ENCODE data around the gene KCNJ11. TPM values are rescaled to one million over a fixed set of nuclear protein-coding genes. Genes with fewer than 3 reads are reported as not detected.

The KCNJ11 gene
- total and polyA plus RNA-seq, 11 donors: 11.5 to 32.4 (median 17.6) TPM

- H3K36me3 ChIP-seq: peaks cover 0 to 43% (median 9%) of the 10 kb centered on the region in 9 donors
- intact Hi-C loops (cut with DNase I): no loop called here
Measured at GRCh38 chr11:17366495-17366894, 22.0 kb downstream of the KCNJ11 start.

GRCh38 chr11:17354601-17354991, 33.9 kb downstream of the KCNJ11 start:
- peak overlapping the region in 4 of 12 donors; percentile 56 to 79 (median 70) for H3K4me3 ChIP-seq
- peak in 3 of 4 donors; percentile 48 to 62 (median 53) for ATAC-seq
- no peaks in the 10 kb centered on the region for H3K9me3 ChIP-seq
- DNase-seq: peak in 4 of 5 donors; percentile 35 to 65 (median 52)
- no peaks in the 10 kb centered on the region for H3K27me3 ChIP-seq
- peaks cover 0 to 9% (median 0%) of the 10 kb centered on the region in 9 donors for H3K36me3 ChIP-seq
- intact Hi-C loops (cut with DNase I): loop anchor here in 3 of 10 donors (5.0 to 10.0 kb wide), 4 partner anchors 77 to 147 kb away; partner anchors contain the start of genes NUCB2 (in 1 of the 3) and PIK3C2A (in 1 of the 3)
- H3K27ac ChIP-seq: no peak overlapping the region
- WGBS, 4 donors: 22 to 43% (median 34%) methylated on average over 3 of the region's 3 CpGs
- peaks cover 0 to 34% (median 13%) of the 10 kb centered on the region in 12 donors for H3K4me1 ChIP-seq
- peak; percentile 49 to 78 (median 72) for TF ChIP-seq CTCF (IDR thresholded peaks at IDR 0.05)
- no peak for TF ChIP-seq POLR2A (IDR thresholded peaks at IDR 0.05)

More at GRCh38 chr11:17366495-17366894, 22.0 kb downstream of the KCNJ11 start:
- ATAC-seq: no peak
- DNase-seq: no peak
- H3K9me3 ChIP-seq: peaks cover 0 to 31% (median 23%) of the 10 kb centered on the region in 12 donors
- H3K4me1 ChIP-seq: no peaks in the 10 kb centered on the region
- H3K27ac ChIP-seq: no peak overlapping the region
- no peak for TF ChIP-seq CTCF (IDR thresholded peaks at IDR 0.05)
- TF ChIP-seq POLR2A (IDR thresholded peaks at IDR 0.05): no peak
- H3K4me3 ChIP-seq: no peak overlapping the region
- H3K27me3 ChIP-seq: no peaks in the 10 kb centered on the region
- WGBS, 4 donors: 89 to 95% (median 92%) methylated on average over 1 of the region's 1 CpG

GRCh38 chr11:17353821-17354600, 34.4 kb downstream of the KCNJ11 start:
- H3K9me3 ChIP-seq: no peaks in the 10 kb centered on the region
- intact Hi-C loops (cut with DNase I): loop anchor here in 3 of 10 donors (5.0 to 10.0 kb wide), 4 partner anchors 77 to 147 kb away; partner anchors contain the start of genes NUCB2 (in 1 of the 3) and PIK3C2A (in 1 of the 3)
- 6 to 10% (median 6%) methylated on average over 15 of the region's 15 CpGs for WGBS, 4 donors
- no peak for TF ChIP-seq CTCF (IDR thresholded peaks at IDR 0.05)
- TF ChIP-seq POLR2A (IDR thresholded peaks at IDR 0.05): no peak
- peak overlapping the region; percentile 46 to 79 (median 70) for H3K4me3 ChIP-seq
- ATAC-seq (peak in 1 of 4 donors; percentile 23), DNase-seq (no peak)
- no peaks in the 10 kb centered on the region for H3K27me3 ChIP-seq
- peaks cover 0 to 5% (median 0%) of the 10 kb centered on the region in 9 donors for H3K36me3 ChIP-seq
- H3K27ac ChIP-seq: peak overlapping the region; percentile 67 to 90 (median 80)
- peaks cover 0 to 34% (median 13%) of the 10 kb centered on the region in 12 donors for H3K4me1 ChIP-seq
